Loucy (cell line): ENCODE data around the gene RHBDD3.

Experiments
- H2AFZ ChIP-seq: fragments of 200-600 bp; sonication (generic); 2 replicates; pipeline ENCODE4 v1.6.0; 2016; ENCODE audit warnings: antibody characterized with exemption, mild to moderate bottlenecking, low read length, moderate library complexity
- H3F3A ChIP-seq: fragments of 200-600 bp; 2 replicates; pipeline ENCODE4 v1.6.0; 2016; ENCODE audit warnings: antibody characterized with exemption, low read depth, mild to moderate bottlenecking
- H3K27me3 ChIP-seq: fragments of 200-600 bp; sonication (generic); 2 replicates; pipeline ENCODE4 v1.6.1; 2014; ENCODE audit warnings: low read length, mild to moderate bottlenecking; ENCODE audit not compliant: insufficient read depth, poor library complexity, severe bottlenecking
- H3K36me3 ChIP-seq: fragments of 200-600 bp; sonication (generic); 2 replicates; pipeline ENCODE4 v1.6.1; 2016; ENCODE audit warnings: low read length; ENCODE audit not compliant: insufficient read depth
- H3K4me1 ChIP-seq: fragments of 200-600 bp; sonication (generic); 2 replicates; pipeline ENCODE4 v1.5.1; 2014; ENCODE audit warnings: low read length, mild to moderate bottlenecking; ENCODE audit not compliant: insufficient read depth, poor library complexity, severe bottlenecking
- H3K4me2 ChIP-seq: fragments of 200-600 bp; sonication (generic); 2 replicates; pipeline ENCODE4 v1.6.0; 2014; ENCODE audit warnings: antibody characterized with exemption, low read length, low read depth, mild to moderate bottlenecking; ENCODE audit not compliant: poor library complexity, severe bottlenecking
- H3K4me3 ChIP-seq: fragments of 200-600 bp; sonication (generic); 2 replicates; pipeline ENCODE4 v1.5.1; 2014; ENCODE audit warnings: low read length, mild to moderate bottlenecking, mixed read lengths; ENCODE audit not compliant: poor library complexity, severe bottlenecking
- H3K79me2 ChIP-seq: fragments of 200-600 bp; sonication (generic); 2 replicates; pipeline ENCODE4 v1.6.1; 2014; ENCODE audit warnings: low read length; ENCODE audit not compliant: insufficient read depth
- H3K9ac ChIP-seq: fragments of 200-600 bp; sonication (generic); 2 replicates; pipeline ENCODE4 v1.6.0; 2014; ENCODE audit warnings: mild to moderate bottlenecking, low read depth, low read length, moderate library complexity; ENCODE audit not compliant: poor library complexity, severe bottlenecking
- H3K9me2 ChIP-seq: fragments of 200-600 bp; sonication (generic); replicated peaks from 2 replicates; pipeline ENCODE4 v1.6.1; 2016; ENCODE audit warnings: low read depth, low read length, mixed read lengths
- H3K9me3 ChIP-seq: fragments of 200-600 bp; sonication (generic); 2 replicates; pipeline ENCODE4 v1.6.1; 2014; ENCODE audit warnings: mild to moderate bottlenecking, antibody characterized with exemption, low read length, low read depth; ENCODE audit not compliant: insufficient read depth
- H4K20me1 ChIP-seq: fragments of 200-600 bp; sonication (generic); 2 replicates; pipeline ENCODE4 v1.6.0; 2014; ENCODE audit warnings: antibody characterized with exemption, low read length, mild to moderate bottlenecking; ENCODE audit not compliant: insufficient read depth, poor library complexity, severe bottlenecking
- EZH2phosphoT487 ChIP-seq: fragments of 200-600 bp; IDR thresholded peaks from 2 replicates; pipeline ENCODE4 v1.6.1; 2018; ENCODE audit warnings: antibody characterized with exemption, mild to moderate bottlenecking, moderate library complexity, borderline replicate concordance
- TF ChIP-seq, protein P1 (sequence below): fragments of 200-600 bp; sonication (generic); conservative IDR thresholded peaks from 2 replicates; pipeline ENCODE4 v1.5.1; 2014; ENCODE audit warnings: mild to moderate bottlenecking, antibody characterized with exemption, low read length

Gene RHBDD3

GRCh38 chr22:29284196-29284595 lies 16.4 kb upstream of the RHBDD3 start:
- Histone ChIP-seq H3K4me1 (no peaks in the 10 kb centered on the region), H3K36me3 (peaks cover 94% of the 10 kb centered on the region), H3K9me3 (no peaks in the 10 kb centered on the region), H3K79me2 (peaks cover 93% of the 10 kb centered on the region), H4K20me1 (peaks cover 85% of the 10 kb centered on the region), H3K4me3 (no peak overlapping the region), H3F3A (no peaks in the 10 kb centered on the region), H3K27me3 (no peaks in the 10 kb centered on the region), H3K9me2 (no peaks in the 10 kb centered on the region), H3K9ac (no peak overlapping the region), H2AFZ (no peak overlapping the region), H3K4me2 (no peak overlapping the region)
- TF ChIP-seq EZH2phosphoT487 = no peak

GRCh38 chr22:29277927-29278326 lies 10.1 kb upstream of the RHBDD3 start:
- H3F3A ChIP-seq = no peaks in the 10 kb centered on the region

DNA sequence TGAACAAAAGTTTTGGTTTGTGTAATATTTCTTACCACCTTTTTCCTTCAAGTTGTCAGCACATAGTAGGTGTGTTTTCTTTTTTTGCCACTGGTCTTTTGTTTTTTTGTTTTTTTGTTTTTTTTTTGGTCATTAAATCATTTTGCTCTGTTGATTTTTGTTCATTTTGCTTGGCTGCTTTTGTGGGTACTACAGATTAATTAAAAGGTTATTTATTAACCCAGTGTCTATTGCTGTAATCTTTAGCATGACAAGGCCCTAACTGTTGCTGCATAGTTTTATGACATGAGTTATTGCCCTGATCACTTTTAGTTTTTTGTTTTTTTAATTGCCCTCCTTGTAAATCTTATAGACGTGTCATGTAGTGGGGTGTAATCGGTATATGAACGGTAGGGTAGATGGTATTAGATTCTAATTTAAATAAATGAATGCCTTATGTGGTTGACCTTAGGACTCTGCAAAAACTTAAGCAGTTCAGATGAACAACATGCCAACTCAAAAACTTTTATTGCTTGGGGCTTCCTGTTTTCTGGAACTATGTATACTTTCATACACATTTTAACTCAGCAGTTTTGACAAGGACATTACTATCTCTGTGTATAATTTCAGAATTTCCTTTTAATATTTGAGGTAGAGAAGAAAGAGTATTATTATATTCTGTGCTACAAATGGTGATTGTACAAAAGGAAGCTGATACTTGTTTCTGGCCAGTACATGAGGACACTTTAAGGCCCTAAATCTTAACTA lies 8.2 kb upstream of the RHBDD3 start:
- Histone ChIP-seq H4K20me1 (peaks cover 94% of the 10 kb centered on the region), H3K4me1 (peaks cover 71% of the 10 kb centered on the region), H2AFZ (no peak overlapping the region), H3K79me2 (peaks cover 99% of the 10 kb centered on the region), H3K36me3 (peaks cover 91% of the 10 kb centered on the region), H3K9me3 (no peaks in the 10 kb centered on the region), H3K27me3 (no peaks in the 10 kb centered on the region), H3K4me2 (peak overlapping the region; percentile 100), H3K9me2 (no peaks in the 10 kb centered on the region), H3K4me3 (peak overlapping the region; percentile 94), H3F3A (no peaks in the 10 kb centered on the region), H3K9ac (peak overlapping the region; percentile 10)
- TF ChIP-seq EZH2phosphoT487 = no peak
- TF ChIP-seq, protein P1, sequence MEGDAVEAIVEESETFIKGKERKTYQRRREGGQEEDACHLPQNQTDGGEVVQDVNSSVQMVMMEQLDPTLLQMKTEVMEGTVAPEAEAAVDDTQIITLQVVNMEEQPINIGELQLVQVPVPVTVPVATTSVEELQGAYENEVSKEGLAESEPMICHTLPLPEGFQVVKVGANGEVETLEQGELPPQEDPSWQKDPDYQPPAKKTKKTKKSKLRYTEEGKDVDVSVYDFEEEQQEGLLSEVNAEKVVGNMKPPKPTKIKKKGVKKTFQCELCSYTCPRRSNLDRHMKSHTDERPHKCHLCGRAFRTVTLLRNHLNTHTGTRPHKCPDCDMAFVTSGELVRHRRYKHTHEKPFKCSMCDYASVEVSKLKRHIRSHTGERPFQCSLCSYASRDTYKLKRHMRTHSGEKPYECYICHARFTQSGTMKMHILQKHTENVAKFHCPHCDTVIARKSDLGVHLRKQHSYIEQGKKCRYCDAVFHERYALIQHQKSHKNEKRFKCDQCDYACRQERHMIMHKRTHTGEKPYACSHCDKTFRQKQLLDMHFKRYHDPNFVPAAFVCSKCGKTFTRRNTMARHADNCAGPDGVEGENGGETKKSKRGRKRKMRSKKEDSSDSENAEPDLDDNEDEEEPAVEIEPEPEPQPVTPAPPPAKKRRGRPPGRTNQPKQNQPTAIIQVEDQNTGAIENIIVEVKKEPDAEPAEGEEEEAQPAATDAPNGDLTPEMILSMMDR = no peak

More at GRCh38 chr22:29277927-29278326, 10.1 kb upstream of the RHBDD3 start:
- H3K9me3 ChIP-seq = no peaks in the 10 kb centered on the region
- peaks cover 95% of the 10 kb centered on the region for H3K79me2 ChIP-seq
- H3K4me3 ChIP-seq = no peak overlapping the region
- H2AFZ ChIP-seq = no peak overlapping the region
- H3K27me3 ChIP-seq = no peaks in the 10 kb centered on the region
- no peaks in the 10 kb centered on the region for H3K9me2 ChIP-seq
- no peak overlapping the region for H3K9ac ChIP-seq
- H3K4me2 ChIP-seq = peak overlapping the region; percentile 100
- H3K4me1 ChIP-seq = peaks cover 52% of the 10 kb centered on the region
- peaks cover 88% of the 10 kb centered on the region for H4K20me1 ChIP-seq
- TF ChIP-seq, protein P1 = no peak
- TF ChIP-seq EZH2phosphoT487 = no peak
- peaks cover 94% of the 10 kb centered on the region for H3K36me3 ChIP-seq
